DOHH2 (cell line): ENCODE measurements around the gene DYNLL2.

ENCODE experiments used
- EZH2phosphoT487 ChIP-seq: fragments of 200-600 bp; sonication (generic); IDR thresholded peaks from 2 replicates; pipeline ENCODE4 v1.6.1; 2017; ENCODE audit warnings: borderline replicate concordance, mild to moderate bottlenecking, antibody characterized with exemption, low read length, moderate library complexity, mixed read lengths
- TF ChIP-seq, protein P1 (sequence below): fragments of 200-600 bp; sonication (generic); IDR thresholded peaks from one replicate; pipeline ENCODE4 v1.5.1; 2014; ENCODE audit warnings: antibody characterized with exemption, mild to moderate bottlenecking, low read depth, low read length; ENCODE audit not compliant: poor library complexity, severe bottlenecking

DNA sequence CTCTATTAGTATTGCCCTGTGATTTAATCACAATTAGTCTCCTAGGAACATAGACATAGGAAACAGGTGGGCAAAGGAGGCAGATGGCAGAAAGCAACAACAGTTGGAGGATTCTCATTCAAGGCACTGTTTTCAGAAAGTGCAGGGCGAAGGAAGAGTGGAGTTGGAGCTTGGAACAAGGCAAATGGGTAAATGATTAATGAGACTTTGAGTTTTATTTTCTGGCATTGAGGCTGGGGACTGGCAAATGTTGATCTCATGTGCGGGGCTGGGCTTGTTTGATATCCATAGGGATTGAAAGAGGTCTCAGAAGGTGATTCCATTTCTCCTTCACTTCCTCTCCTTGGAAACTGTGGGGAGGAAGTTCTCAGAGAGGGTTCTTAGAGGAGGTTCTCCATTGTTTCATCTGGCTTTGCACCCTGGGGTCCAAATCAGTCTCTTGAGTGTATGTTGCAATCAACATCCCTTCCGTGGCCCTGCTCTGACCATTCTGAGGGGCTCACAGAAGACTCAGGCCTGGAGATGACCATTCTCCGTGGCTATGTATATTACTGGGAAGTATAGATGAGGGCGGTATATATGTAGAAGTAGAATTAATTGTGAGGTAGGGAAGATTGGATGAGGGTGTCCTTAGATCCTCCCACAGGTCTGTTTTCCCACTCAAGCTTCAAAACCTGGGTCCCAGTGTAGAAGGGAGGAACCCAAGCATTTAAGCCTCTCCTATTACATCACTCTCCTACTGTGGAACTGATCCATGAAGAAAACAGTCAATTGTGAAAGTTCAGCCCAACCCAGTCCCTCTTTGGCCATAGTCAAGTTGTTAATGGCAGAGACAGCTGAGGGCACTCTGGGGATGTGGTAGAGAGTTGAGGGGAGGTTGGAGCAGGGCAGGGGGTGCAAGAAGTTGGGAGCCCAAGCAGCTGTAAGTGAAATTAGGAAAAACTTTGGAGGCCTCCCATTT is 39.7 kb upstream of the DYNLL2 start:
- TF ChIP-seq, protein P1, sequence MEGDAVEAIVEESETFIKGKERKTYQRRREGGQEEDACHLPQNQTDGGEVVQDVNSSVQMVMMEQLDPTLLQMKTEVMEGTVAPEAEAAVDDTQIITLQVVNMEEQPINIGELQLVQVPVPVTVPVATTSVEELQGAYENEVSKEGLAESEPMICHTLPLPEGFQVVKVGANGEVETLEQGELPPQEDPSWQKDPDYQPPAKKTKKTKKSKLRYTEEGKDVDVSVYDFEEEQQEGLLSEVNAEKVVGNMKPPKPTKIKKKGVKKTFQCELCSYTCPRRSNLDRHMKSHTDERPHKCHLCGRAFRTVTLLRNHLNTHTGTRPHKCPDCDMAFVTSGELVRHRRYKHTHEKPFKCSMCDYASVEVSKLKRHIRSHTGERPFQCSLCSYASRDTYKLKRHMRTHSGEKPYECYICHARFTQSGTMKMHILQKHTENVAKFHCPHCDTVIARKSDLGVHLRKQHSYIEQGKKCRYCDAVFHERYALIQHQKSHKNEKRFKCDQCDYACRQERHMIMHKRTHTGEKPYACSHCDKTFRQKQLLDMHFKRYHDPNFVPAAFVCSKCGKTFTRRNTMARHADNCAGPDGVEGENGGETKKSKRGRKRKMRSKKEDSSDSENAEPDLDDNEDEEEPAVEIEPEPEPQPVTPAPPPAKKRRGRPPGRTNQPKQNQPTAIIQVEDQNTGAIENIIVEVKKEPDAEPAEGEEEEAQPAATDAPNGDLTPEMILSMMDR = no peak
- no peak for TF ChIP-seq EZH2phosphoT487
